Measurements from ENCODE around the gene TRIM17.
"Not testable (repeated sequence)": the region's sequence is repeated elsewhere in the genome, so short reads cannot be mapped to it uniquely, and the experiment has no call there.

TRIM17 gene

GRCh38 chr1:228434689-228435088, 18.0 kb upstream of the TRIM17 start:
- TF ChIP-seq CTCF (IDR thresholded peaks at IDR 0.05; ENCODE audit: insufficient read depth, missing control alignments), result no peak
- FAIRE-seq (no peak), DNase-seq (ENCODE audit: insufficient read length, low spot score) (no peak)

- DNase-seq (ENCODE audit: insufficient read length, low spot score); FAIRE-seq: not testable (repeated sequence)
These were observed 16.8 kb upstream of the TRIM17 start for GRCh38 chr1:228433337-228434053.

GRCh38 chr1:228430243-228430642, 13.6 kb upstream of the TRIM17 start:
- TF ChIP-seq CTCF (IDR thresholded peaks at IDR 0.05; ENCODE audit: insufficient read depth, missing control alignments), result no peak
- FAIRE-seq (no peak), DNase-seq (ENCODE audit: insufficient read length, low spot score) (no peak)

- FAIRE-seq (no peak), DNase-seq (ENCODE audit: insufficient read length, low spot score) (no peak)
- TF ChIP-seq CTCF (IDR thresholded peaks at IDR 0.05; ENCODE audit: insufficient read depth, missing control alignments), result no peak
These were observed 13.0 kb upstream of the TRIM17 start for GRCh38 chr1:228429698-228430097.

- FAIRE-seq (no peak), DNase-seq (ENCODE audit: insufficient read length, low spot score) (no peak)
These were observed 12.3 kb upstream of the TRIM17 start for GRCh38 chr1:228429007-228429406.

GRCh38 chr1:228428412-228428811, 11.8 kb upstream of the TRIM17 start:
- FAIRE-seq (no peak), DNase-seq (ENCODE audit: insufficient read length, low spot score) (no peak)
- no peak for TF ChIP-seq CTCF (IDR thresholded peaks at IDR 0.05; ENCODE audit: insufficient read depth, missing control alignments)

More at GRCh38 chr1:228429007-228429406, 12.3 kb upstream of the TRIM17 start:
- no peak for TF ChIP-seq CTCF (IDR thresholded peaks at IDR 0.05; ENCODE audit: insufficient read depth, missing control alignments)

GRCh38 chr1:228426518-228427175, 10.0 kb upstream of the TRIM17 start:
- FAIRE-seq (no peak), DNase-seq (ENCODE audit: insufficient read length, low spot score) (no peak)
- TF ChIP-seq CTCF (IDR thresholded peaks at IDR 0.05; ENCODE audit: insufficient read depth, missing control alignments), result no peak
